WTC11 (cell line): ENCODE results near the gene SLC1A7.

ENCODE experiments used
- CTCF ChIP-seq: fragments of 200-600 bp; IDR thresholded peaks from 2 replicates; pipeline ENCODE4 v1.8.0; 2022; ENCODE audit warnings: antibody characterized with exemption
- ELF4 ChIP-seq: sonication (generic); formaldehyde crosslinking; IDR thresholded peaks from 2 replicates; pipeline ENCODE4 v1.8.1; 2022; ENCODE audit warnings: low read depth, mild to moderate bottlenecking, moderate library complexity, missing genetic modification reagents
- EMX1 ChIP-seq: fragments of 250-450 bp; sonication (Bioruptor Pico); IDR thresholded peaks from 2 replicates; pipeline ENCODE4 v1.8.0; 2021; ENCODE audit warnings: mild to moderate bottlenecking
- FOXP1 ChIP-seq: sonication (generic); formaldehyde crosslinking; IDR thresholded peaks from 2 replicates; pipeline ENCODE4 v1.8.0; 2022; ENCODE audit warnings: missing genetic modification reagents, mild to moderate bottlenecking, moderate library complexity, borderline replicate concordance
- IRF2 ChIP-seq: sonication (generic); formaldehyde crosslinking; IDR thresholded peaks from 2 replicates; pipeline ENCODE4 v1.8.0; 2022; ENCODE audit warnings: low read depth, missing genetic modification reagents, borderline replicate concordance
- MLX ChIP-seq: sonication (generic); formaldehyde crosslinking; IDR thresholded peaks from 2 replicates; pipeline ENCODE4 v1.8.1; 2023; ENCODE audit warnings: mild to moderate bottlenecking, missing genetic modification reagents, moderate library complexity
- NR1H2 ChIP-seq: sonication (generic); formaldehyde crosslinking; IDR thresholded peaks from 2 replicates; pipeline ENCODE4 v1.9.0; 2021; ENCODE audit warnings: mild to moderate bottlenecking, moderate library complexity, missing genetic modification reagents
- PRDM15 ChIP-seq: sonication (generic); formaldehyde crosslinking; IDR thresholded peaks from 2 replicates; pipeline ENCODE4 v1.8.0; 2022; ENCODE audit warnings: missing genetic modification reagents
- TCF7 ChIP-seq: sonication (generic); formaldehyde crosslinking; IDR thresholded peaks from 2 replicates; pipeline ENCODE4 v1.8.0; 2022; ENCODE audit warnings: mild to moderate bottlenecking, low read depth, missing genetic modification reagents, moderate library complexity
- ZNF121 ChIP-seq: sonication (generic); formaldehyde crosslinking; IDR thresholded peaks from 2 replicates; pipeline ENCODE4 v1.8.0; 2023; ENCODE audit warnings: missing genetic modification reagents
- ZNF512 ChIP-seq: sonication (generic); formaldehyde crosslinking; IDR thresholded peaks from 2 replicates; pipeline ENCODE4 v1.8.1; 2022; ENCODE audit warnings: missing genetic modification reagents, borderline replicate concordance
- TF ChIP-seq, protein P1 (sequence below): sonication (generic); formaldehyde crosslinking; IDR thresholded peaks from 2 replicates; pipeline ENCODE4 v1.8.1; 2023; ENCODE audit warnings: mild to moderate bottlenecking, moderate library complexity, missing genetic modification reagents

DNA sequence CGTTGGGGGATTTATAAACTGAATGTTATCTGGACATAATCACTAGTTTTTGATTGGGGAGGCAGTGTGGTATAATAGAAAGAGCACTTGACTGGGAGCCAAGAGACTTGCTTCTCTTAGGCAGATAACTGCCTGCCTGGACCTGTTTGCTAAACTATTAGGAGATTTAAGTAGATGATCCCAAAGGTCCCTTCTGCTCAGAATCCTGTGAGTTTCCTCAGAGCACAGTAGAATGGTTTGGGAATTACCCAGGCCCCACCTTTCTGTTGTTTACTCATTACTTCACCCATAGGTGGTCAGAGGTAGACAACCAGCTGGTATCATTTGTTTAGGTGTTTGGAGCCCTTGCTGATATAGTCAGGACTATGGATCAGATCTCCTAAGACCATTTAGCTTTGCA is 90.8 kb downstream of the SLC1A7 start:
- TF ChIP-seq, protein P1, sequence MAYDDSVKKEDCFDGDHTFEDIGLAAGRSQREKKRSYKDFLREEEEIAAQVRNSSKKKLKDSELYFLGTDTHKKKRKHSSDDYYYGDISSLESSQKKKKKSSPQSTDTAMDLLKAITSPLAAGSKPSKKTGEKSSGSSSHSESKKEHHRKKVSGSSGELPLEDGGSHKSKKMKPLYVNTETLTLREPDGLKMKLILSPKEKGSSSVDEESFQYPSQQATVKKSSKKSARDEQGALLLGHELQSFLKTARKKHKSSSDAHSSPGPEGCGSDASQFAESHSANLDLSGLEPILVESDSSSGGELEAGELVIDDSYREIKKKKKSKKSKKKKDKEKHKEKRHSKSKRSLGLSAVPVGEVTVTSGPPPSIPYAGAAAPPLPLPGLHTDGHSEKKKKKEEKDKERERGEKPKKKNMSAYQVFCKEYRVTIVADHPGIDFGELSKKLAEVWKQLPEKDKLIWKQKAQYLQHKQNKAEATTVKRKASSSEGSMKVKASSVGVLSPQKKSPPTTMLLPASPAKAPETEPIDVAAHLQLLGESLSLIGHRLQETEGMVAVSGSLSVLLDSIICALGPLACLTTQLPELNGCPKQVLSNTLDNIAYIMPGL (CRISPR knock-in tag) = no peak
- no peak for TF ChIP-seq EMX1 (CRISPR knock-in tag)
- TF ChIP-seq CTCF = no peak
- no peak for TF ChIP-seq IRF2 (CRISPR knock-in tag)
- TF ChIP-seq ZNF121 = no peak
- no peak for TF ChIP-seq ELF4 (CRISPR knock-in tag)
- TF ChIP-seq FOXP1 (CRISPR knock-in tag) = no peak
- no peak for TF ChIP-seq TCF7 (CRISPR knock-in tag)
- no peak for TF ChIP-seq MLX (CRISPR knock-in tag)
- TF ChIP-seq PRDM15 (CRISPR knock-in tag) = no peak
- no peak for TF ChIP-seq NR1H2 (CRISPR knock-in tag)
- TF ChIP-seq ZNF512 (CRISPR knock-in tag) = no peak
